WI38 (cell line): ENCODE results near the gene TSHZ3.

Source experiments
- H3K4me3 ChIP-seq: 2 replicates; pipeline ENCODE4 v1.5.1; 2011; ENCODE audit warnings: low read depth, mild to moderate bottlenecking, control low read depth, low read length
- CTCF ChIP-seq: IDR thresholded peaks from 2 replicates; pipeline ENCODE4 v1.5.1; 2012; ENCODE audit warnings: low read depth, mild to moderate bottlenecking, control low read depth, low read length

TSHZ3 gene

GRCh38 chr19:31275068-31275334 is 74.2 kb downstream of the TSHZ3 start:
- no peak overlapping the region for H3K4me3 ChIP-seq
- no peak for TF ChIP-seq CTCF

- no peak overlapping the region for H3K4me3 ChIP-seq
- no peak for TF ChIP-seq CTCF
Measured at GRCh38 chr19:31274251-31275067, 74.8 kb downstream of the TSHZ3 start.

DNA sequence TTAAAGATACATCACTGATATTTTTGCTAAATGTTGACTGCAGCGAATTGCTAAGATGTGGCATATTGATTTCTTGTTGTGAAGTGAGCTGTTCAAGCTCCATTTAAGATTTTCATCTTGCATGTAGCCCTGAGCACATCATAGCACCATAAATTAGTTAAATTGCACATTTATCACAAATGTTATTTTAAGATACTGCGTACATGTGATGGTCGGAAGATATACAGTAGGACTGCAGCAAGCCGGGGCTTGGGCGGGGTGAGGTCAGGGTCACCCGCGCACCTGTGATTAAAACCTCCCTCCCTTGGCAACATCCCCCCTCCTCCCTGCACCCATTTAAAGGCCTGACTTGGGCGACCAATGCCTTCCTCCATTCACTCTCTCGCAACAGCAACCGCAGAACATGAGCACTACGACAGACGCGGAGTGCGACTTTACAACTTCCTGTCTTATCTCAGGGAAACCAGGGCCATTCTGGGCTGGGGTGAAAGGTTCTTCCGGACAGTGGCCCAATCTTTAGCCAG is 76.6 kb downstream of the TSHZ3 start:
- no peak overlapping the region for H3K4me3 ChIP-seq
- no peak for TF ChIP-seq CTCF

DNA sequence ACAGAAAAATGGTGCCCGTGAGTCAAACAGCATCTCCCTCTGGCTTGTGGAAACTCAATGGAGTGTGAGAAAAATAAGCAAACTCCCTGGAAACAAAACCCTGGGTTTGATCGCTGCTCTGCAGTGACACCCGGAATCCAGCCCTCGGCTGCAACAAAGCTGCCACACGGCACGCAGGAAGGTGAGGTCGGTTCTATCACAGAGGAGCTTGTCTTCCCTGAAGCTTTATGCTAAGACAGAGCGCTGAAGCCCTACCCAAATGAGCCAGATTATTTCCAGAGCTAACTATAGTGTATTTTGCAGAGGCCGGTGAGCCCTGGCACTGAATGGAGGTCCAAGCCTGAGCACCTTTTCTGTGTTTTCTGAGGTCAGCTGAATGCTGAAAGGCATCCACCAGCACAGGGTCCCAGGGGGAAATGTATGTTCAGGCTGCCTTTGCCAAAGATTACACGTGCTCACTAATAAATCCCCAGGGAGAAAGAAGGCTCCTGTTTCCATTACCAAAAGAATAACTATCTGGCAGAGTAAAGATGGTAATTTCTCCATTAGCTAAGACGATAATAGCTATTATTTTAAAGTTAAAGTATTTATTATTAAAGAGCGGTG is 77.8 kb downstream of the TSHZ3 start:
- no peak for TF ChIP-seq CTCF
- no peak overlapping the region for H3K4me3 ChIP-seq

- no peak for TF ChIP-seq CTCF
- no peak overlapping the region for H3K4me3 ChIP-seq
Measured at GRCh38 chr19:31270897-31271296, 78.3 kb downstream of the TSHZ3 start.

DNA sequence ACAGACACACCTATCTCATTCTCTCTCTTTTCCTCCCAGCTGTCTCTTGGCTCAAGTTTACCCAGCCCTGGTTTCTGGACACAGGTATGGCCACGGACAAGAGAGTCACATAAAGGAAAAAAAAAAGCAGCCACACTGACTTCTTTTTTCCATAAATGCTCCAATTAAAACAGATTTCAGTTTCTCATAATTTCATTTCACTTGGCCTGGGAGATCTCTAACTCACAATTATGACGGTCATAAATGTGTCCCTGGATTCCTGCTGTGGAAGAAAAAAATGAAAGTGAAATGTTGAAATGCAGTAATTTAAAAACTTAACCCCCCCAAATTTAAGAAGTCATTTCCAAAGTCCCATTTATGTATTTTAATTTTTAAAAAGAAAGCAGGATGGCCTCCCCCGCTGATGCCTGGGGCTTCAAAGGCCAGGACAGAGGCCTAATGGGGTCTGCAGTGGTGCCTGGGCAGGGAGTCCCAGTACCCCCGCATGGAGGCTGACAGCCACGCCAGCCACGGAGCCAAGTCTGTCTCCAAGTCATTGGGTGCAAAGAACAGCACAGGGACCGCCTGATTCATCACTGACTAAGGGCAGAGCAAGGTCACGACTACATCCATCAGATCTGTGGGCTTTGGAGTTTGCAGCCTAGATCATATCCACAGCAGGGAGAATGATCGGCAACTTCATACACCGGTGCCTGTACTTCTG is 79.7 kb downstream of the TSHZ3 start:
- TF ChIP-seq CTCF = no peak

More for the DNA sequence above, 79.7 kb downstream of the TSHZ3 start:
- H3K4me3 ChIP-seq = no peak overlapping the region
